ENCODE results near the gene STK25.

The STK25 gene

GRCh38 chr2:241467777-241468475, 40.5 kb downstream of the STK25 start:
- TF ChIP-seq CTCF (conservative IDR thresholded peaks at IDR 0.05) (no peak), ZFX (IDR thresholded peaks at IDR 0.05) (no peak)
- H3K27ac ChIP-seq = no peak overlapping the region

DNA sequence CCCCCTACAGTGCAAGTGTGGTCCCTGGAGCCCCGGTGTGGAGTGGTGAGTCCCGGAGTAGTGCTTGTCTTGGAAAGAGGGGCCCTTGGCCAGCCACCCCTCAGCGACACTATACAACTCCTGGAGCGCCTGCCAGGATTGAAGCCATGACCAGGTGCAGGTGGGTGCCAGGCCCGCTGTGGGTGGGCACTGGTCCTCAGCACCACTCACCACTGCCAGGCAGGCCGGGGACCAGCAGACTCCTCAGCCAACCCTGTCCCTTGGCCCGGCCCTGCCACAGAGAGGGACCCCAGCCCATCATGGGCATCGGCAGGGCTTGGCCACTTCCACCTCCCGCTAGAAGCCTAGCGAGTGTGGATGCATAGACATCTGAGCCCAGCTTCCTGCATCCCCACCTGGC, 42.2 kb downstream of the STK25 start:
- no peak overlapping the region for H3K27ac ChIP-seq
- TF ChIP-seq ZFX (IDR thresholded peaks at IDR 0.05) (no peak), CTCF (conservative IDR thresholded peaks at IDR 0.05) (no peak)

- no peak for TF ChIP-seq CTCF (conservative IDR thresholded peaks at IDR 0.05)
- TF ChIP-seq ZFX (IDR thresholded peaks at IDR 0.05) = no peak
- H3K27ac ChIP-seq = no peak overlapping the region
Measured at GRCh38 chr2:241465543-241465942, 42.8 kb downstream of the STK25 start.

GRCh38 chr2:241463276-241464135, 44.9 kb downstream of the STK25 start:
- TF ChIP-seq CTCF (conservative IDR thresholded peaks at IDR 0.05) = no peak
- TF ChIP-seq ZFX (IDR thresholded peaks at IDR 0.05) = no peak
- peak overlapping the region; percentile 91 for H3K27ac ChIP-seq

DNA sequence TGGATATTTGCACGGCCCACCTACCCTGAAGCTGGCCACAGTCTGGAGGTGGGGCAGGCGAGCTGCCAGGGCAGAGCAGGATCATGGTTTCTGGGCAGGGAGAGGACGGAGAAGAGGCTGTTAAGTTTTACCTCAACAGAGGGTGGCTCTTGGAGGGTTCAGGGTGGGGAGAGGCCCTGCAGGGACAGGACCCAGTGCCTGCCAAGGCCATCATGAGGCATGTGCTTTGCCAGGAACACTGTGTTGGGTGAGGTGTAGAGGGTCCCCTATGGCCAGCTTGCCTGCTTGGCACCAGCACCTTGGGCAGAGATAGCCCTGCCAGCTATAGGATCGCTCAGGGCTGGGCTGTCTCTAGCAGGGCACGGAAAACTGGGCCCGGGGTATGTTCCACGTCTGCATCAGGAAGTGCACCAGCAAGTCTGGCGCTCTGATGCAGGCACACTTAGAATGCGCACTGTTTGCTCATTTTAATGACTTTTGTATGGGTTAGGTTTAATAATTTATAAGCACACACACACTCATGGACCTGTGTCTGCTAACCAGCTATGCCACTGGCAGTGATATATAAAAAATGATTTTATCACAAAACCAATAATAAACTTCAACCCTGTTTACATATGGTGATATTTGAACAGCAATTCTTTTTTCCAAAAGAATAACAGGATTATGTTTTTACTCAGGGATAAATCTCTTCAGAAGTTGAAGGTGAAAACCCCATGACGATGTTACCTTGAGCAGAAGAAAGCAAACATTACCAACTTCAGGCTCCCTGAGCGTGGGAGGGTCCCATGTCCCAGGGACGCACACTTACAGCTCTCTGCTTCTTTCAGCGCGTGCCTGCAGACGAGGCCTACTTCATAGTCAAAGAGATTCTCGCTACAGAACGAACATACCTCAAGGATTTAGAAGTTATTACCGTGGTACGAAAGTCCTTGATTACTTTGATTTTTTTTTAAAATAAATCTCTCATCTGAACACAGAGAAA, 46.4 kb downstream of the STK25 start:
- TF ChIP-seq ZFX (IDR thresholded peaks at IDR 0.05) (no peak; the same call in 1 of the 2 replicates), CTCF (conservative IDR thresholded peaks at IDR 0.05) (no peak)
- H3K27ac ChIP-seq = peak overlapping the region; percentile 91

DNA sequence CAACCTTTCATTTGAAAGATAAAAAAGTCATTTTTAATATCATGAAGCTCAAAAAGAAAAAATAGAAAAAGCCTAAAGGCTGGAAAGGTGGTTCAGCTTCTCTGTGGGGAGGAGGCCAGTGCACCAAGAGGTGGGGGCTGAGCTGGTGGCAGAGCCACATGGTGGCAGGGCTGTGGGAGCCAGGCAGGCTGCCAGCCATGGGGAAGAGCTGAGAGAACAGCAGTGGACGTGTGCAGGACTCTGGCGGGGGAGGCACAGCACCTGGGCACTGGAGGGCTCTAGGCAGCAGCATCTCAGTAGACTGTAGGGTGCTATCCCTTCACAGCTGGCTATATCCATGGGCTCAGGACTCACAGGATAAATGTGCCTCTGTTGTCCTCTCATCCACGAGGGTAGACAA, 47.8 kb downstream of the STK25 start:
- H3K27ac ChIP-seq = peak overlapping the region; percentile 91

More for the DNA sequence above, 47.8 kb downstream of the STK25 start:
- TF ChIP-seq ZFX (IDR thresholded peaks at IDR 0.05) (no peak), CTCF (conservative IDR thresholded peaks at IDR 0.05) (no peak)

All from C4-2B (cell line).